ENCODE data around the gene FAM98A. TPM values are rescaled to one million over a fixed set of nuclear protein-coding genes. Genes with fewer than 3 reads are reported as not detected.

FAM98A gene
- total and polyA plus RNA-seq, 7 donors = 11.8 to 53.2 (median 20.9) TPM

- H3K4me1 ChIP-seq = no peaks in the 10 kb centered on the region
- 41 to 92% methylated on average over 1 of the region's 1 CpG for WGBS, 2 donors
- H3K9me3 ChIP-seq = no peaks in the 10 kb centered on the region
- H3K27ac ChIP-seq = no peak overlapping the region
- intact Hi-C loops (cut with DNase I) = no loop called here
- no peak overlapping the region for H3K4me3 ChIP-seq
- no peaks in the 10 kb centered on the region for H3K27me3 ChIP-seq
- no peaks in the 10 kb centered on the region for H3K36me3 ChIP-seq
- TF ChIP-seq POLR2A (IDR thresholded peaks at IDR 0.05) (no peak), POLR2AphosphoS5 (IDR thresholded peaks at IDR 0.05) (no peak), EP300 (IDR thresholded peaks at IDR 0.05) (no peak)
- TF ChIP-seq, protein P1, sequence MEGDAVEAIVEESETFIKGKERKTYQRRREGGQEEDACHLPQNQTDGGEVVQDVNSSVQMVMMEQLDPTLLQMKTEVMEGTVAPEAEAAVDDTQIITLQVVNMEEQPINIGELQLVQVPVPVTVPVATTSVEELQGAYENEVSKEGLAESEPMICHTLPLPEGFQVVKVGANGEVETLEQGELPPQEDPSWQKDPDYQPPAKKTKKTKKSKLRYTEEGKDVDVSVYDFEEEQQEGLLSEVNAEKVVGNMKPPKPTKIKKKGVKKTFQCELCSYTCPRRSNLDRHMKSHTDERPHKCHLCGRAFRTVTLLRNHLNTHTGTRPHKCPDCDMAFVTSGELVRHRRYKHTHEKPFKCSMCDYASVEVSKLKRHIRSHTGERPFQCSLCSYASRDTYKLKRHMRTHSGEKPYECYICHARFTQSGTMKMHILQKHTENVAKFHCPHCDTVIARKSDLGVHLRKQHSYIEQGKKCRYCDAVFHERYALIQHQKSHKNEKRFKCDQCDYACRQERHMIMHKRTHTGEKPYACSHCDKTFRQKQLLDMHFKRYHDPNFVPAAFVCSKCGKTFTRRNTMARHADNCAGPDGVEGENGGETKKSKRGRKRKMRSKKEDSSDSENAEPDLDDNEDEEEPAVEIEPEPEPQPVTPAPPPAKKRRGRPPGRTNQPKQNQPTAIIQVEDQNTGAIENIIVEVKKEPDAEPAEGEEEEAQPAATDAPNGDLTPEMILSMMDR (IDR thresholded peaks at IDR 0.05) = no peak
- DNase-seq = no peak
Measured at GRCh38 chr2:33617989-33618388, 18.9 kb upstream of the FAM98A start.

GRCh38 chr2:33617401-33617800, 18.3 kb upstream of the FAM98A start:
- WGBS, 2 donors = 87 to 88% methylated on average over 2 of the region's 2 CpGs
- Histone ChIP-seq H3K27ac (no peak overlapping the region), H3K4me1 (no peaks in the 10 kb centered on the region), H3K9me3 (no peaks in the 10 kb centered on the region), H3K27me3 (no peaks in the 10 kb centered on the region), H3K36me3 (no peaks in the 10 kb centered on the region), H3K4me3 (no peak overlapping the region)
- intact Hi-C loops (cut with DNase I) = no loop called here
- no peak for TF ChIP-seq EP300 (IDR thresholded peaks at IDR 0.05)
- TF ChIP-seq POLR2A (IDR thresholded peaks at IDR 0.05) = no peak
- TF ChIP-seq, protein P1 (IDR thresholded peaks at IDR 0.05) = no peak
- DNase-seq = no peak

DNA sequence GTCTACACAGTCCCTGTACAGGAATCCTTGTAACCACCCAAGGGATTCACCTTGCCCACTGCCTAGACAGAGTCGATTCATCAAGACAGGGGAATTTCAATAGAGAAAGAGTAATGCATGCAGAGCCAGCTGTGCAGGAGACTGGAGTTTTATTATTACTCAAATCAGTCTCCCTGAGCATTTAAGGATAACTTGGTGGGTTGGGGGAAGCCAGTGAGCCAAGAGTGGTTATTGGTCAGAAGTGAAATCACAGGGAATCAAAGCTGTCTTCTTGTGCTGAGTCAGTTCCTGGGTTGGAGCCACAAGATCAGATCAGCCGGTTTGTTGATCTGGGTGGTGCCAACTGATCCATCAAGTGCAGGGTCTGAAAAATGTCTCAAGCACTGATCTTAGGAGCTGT, 17.8 kb upstream of the FAM98A start:
- TF ChIP-seq EP300 (IDR thresholded peaks at IDR 0.05) = no peak
- TF ChIP-seq, protein P1 (IDR thresholded peaks at IDR 0.05) = no peak
- TF ChIP-seq POLR2A (IDR thresholded peaks at IDR 0.05) = no peak
- no peak for TF ChIP-seq POLR2AphosphoS5 (IDR thresholded peaks at IDR 0.05)
- H3K27me3 ChIP-seq = no peaks in the 10 kb centered on the region
- 75 to 79% methylated on average over 2 of the region's 2 CpGs for WGBS, 2 donors
- no peaks in the 10 kb centered on the region for H3K9me3 ChIP-seq
- DNase-seq = no peak
- intact Hi-C loops (cut with DNase I) = no loop called here
- no peak overlapping the region for H3K27ac ChIP-seq
- H3K4me3 ChIP-seq = no peak overlapping the region
- H3K36me3 ChIP-seq = no peaks in the 10 kb centered on the region
- H3K4me1 ChIP-seq = no peaks in the 10 kb centered on the region

GRCh38 chr2:33614190-33614589, 15.1 kb upstream of the FAM98A start:
- H3K36me3 ChIP-seq = no peaks in the 10 kb centered on the region
- no peaks in the 10 kb centered on the region for H3K9me3 ChIP-seq
- TF ChIP-seq, protein P1 (IDR thresholded peaks at IDR 0.05) = no peak
- no peak for TF ChIP-seq POLR2A (IDR thresholded peaks at IDR 0.05)
- TF ChIP-seq POLR2AphosphoS5 (IDR thresholded peaks at IDR 0.05) = no peak
- TF ChIP-seq EP300 (IDR thresholded peaks at IDR 0.05) = no peak

DNA sequence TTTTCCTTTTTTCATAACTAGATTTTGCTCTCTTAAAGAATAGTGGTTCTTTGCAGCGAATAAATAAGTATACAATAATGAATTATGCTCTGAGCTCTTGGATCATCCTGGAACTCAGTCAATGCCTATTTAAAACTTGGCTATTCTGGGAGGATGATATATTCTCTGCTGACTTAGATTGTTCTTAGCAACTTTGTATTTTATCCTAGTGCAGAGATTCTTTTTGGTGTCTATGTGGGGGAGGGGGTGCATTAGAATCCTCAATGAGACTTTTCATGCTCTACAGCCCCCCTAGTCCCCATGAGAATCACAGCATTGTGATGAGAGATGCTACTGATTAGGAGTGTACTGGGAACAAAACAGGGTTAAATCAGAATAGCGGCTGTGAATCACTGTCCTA, 8.8 kb upstream of the FAM98A start:
- no peak overlapping the region for H3K27ac ChIP-seq
- WGBS, 2 donors = 74 to 75% methylated on average over 2 of the region's 2 CpGs
- no peak overlapping the region for H3K4me3 ChIP-seq

More at GRCh38 chr2:33614190-33614589, 15.1 kb upstream of the FAM98A start:
- intact Hi-C loops (cut with DNase I) = no loop called here
- H3K4me1 ChIP-seq = no peaks in the 10 kb centered on the region
- H3K4me3 ChIP-seq = no peak overlapping the region
- no peak overlapping the region for H3K27ac ChIP-seq
- DNase-seq = no peak
- H3K27me3 ChIP-seq = no peaks in the 10 kb centered on the region

More for the DNA sequence above, 8.8 kb upstream of the FAM98A start:
- H3K4me1 ChIP-seq = peaks cover 0 to 14% (median 4%) of the 10 kb centered on the region in 4 donors
- TF ChIP-seq POLR2AphosphoS5 (IDR thresholded peaks at IDR 0.05) (no peak), POLR2A (IDR thresholded peaks at IDR 0.05) (no peak), EP300 (IDR thresholded peaks at IDR 0.05) (no peak)
- TF ChIP-seq, protein P1 (IDR thresholded peaks at IDR 0.05) = no peak
- no peaks in the 10 kb centered on the region for H3K27me3 ChIP-seq
- no peaks in the 10 kb centered on the region for H3K9me3 ChIP-seq
- no peak for DNase-seq
- H3K36me3 ChIP-seq = no peaks in the 10 kb centered on the region
- intact Hi-C loops (cut with DNase I) = no loop called here

Measured in sigmoid colon (tissue), 7 donors.